Esophagus squamous epithelium (tissue), 5 donors: Measurements from ENCODE around the gene FGF14. TPM values are rescaled to one million over a fixed set of nuclear protein-coding genes. Genes with fewer than 3 reads are reported as not detected.

Source experiments
- DNase-seq: peaks from one replicate; lab custom pipeline; 2025; lab: John Stamatoyannopoulos, UW
- H3K27ac ChIP-seq, 4 donors: fragments of 200-600 bp; sonication (generic); one replicate each; pipeline ENCODE4 v1.5.1; 2016 to 2019; ENCODE audit warnings: mild to moderate bottlenecking in 1 of 4
- H3K27me3 ChIP-seq, 4 donors: fragments of 200-600 bp; sonication (generic); 1 replicate in 3 of 4; 2 replicates in 1 of 4; pipeline versions ENCODE4 v1.5.1 to v1.6.0; 2017 to 2021; ENCODE audit warnings: antibody characterized with exemption in 1 of 4
- H3K36me3 ChIP-seq, 3 donors: fragments of 200-600 bp; sonication (generic); one replicate each; pipeline ENCODE4 v1.5.1; 2016 to 2019
- H3K4me1 ChIP-seq, 3 donors: fragments of 200-600 bp; sonication (generic); one replicate each; pipeline ENCODE4 v1.5.1; 2017 to 2019
- H3K4me3 ChIP-seq, 4 donors: fragments of 200-600 bp; sonication (generic); 1 replicate in 3 of 4; 2 replicates in 1 of 4; pipeline ENCODE4 v1.5.1; 2016 to 2019; ENCODE audit warnings: mild to moderate bottlenecking in 2 of 4, moderate library complexity in 1 of 4
- H3K9me3 ChIP-seq, 3 donors: fragments of 200-600 bp; sonication (generic); one replicate each; pipeline ENCODE4 v1.5.1; 2016 to 2019
- POLR2A ChIP-seq, 4 donors: fragments of 450-650 bp; IDR thresholded peaks; one replicate each; pipeline ENCODE4 v1.6.1; 2017; ENCODE audit warnings: antibody characterized with exemption in 4 of 4, mild to moderate bottlenecking in 4 of 4, moderate library complexity in 3 of 4
- WGBS, 2 donors: methylation state at CpG; one replicate each; pipeline ENCODE4 v1.1.5; 2018; 5-methylcytosine and 5-hydroxymethylcytosine counted together
- intact Hi-C: fragments of 100-400 bp; cut with DNase I; formaldehyde crosslinking; loops from one replicate; pipeline ENCODE4 v1.15.0; 2022
- total RNA-seq, 4 donors: library from RNA; depleted of rRNA; stranded (reverse); fragments of >200 nt; gene quantifications; one replicate each; pipeline ENCODE4 v1.1.0, GENCODE V29; 2016
- TF ChIP-seq, protein P1 (sequence below), 6 experiments: fragments of 450-650 bp in 4 of 6; fragments of 200-600 bp in 2 of 6; sonication (generic) in 2 of 6; IDR thresholded peaks; one replicate each; pipeline ENCODE4 v1.5.1; 2016 to 2019; ENCODE audit warnings: antibody characterized with exemption in 6 of 6, mild to moderate bottlenecking in 4 of 6, moderate library complexity in 4 of 6
- donor health status: DM: yes; HTN: yes; CAD: no.

Gene FGF14
- total RNA-seq, 4 donors from 2014 or later, result 0.11 to 4.2 (median 1.0) TPM

DNA sequence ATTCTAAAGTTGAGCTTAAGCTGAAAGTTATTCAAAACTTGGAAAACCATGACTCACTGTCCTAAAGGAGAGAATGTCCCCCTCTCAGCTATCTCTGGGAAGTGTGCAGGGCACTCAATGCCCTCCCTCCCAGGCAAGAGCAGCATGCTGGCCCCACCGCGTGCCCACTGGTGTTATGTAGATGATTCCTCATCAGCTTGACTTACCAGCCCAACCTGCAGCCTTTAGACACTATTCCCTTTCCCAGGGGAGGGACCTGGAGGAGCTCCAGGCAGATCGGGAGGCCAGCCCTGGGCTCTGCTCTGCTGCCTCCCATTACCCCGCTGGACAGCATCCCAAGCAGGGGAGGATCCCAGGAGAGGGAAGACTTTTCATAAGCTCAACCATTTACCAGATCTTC, 124.6 kb downstream of the FGF14 start:
- Histone ChIP-seq H3K4me3 (no peak overlapping the region), H3K9me3 (no peaks in the 10 kb centered on the region), H3K27me3 (no peaks in the 10 kb centered on the region), H3K27ac (peak overlapping the region in 2 of 4 donors; percentile 21 to 79), H3K36me3 (no peaks in the 10 kb centered on the region), H3K4me1 (peaks cover 0 to 13% (median 0%) of the 10 kb centered on the region in 3 donors)
- WGBS, 2 donors, result 49 to 89% methylated on average over 2 to 4 of the region's 4 CpGs
- TF ChIP-seq, protein P1, sequence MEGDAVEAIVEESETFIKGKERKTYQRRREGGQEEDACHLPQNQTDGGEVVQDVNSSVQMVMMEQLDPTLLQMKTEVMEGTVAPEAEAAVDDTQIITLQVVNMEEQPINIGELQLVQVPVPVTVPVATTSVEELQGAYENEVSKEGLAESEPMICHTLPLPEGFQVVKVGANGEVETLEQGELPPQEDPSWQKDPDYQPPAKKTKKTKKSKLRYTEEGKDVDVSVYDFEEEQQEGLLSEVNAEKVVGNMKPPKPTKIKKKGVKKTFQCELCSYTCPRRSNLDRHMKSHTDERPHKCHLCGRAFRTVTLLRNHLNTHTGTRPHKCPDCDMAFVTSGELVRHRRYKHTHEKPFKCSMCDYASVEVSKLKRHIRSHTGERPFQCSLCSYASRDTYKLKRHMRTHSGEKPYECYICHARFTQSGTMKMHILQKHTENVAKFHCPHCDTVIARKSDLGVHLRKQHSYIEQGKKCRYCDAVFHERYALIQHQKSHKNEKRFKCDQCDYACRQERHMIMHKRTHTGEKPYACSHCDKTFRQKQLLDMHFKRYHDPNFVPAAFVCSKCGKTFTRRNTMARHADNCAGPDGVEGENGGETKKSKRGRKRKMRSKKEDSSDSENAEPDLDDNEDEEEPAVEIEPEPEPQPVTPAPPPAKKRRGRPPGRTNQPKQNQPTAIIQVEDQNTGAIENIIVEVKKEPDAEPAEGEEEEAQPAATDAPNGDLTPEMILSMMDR (IDR thresholded peaks at IDR 0.05), result no peak
- no peak for TF ChIP-seq POLR2A (IDR thresholded peaks at IDR 0.05)
- intact Hi-C loops, result no loop called here
- no peak for DNase-seq

DNA sequence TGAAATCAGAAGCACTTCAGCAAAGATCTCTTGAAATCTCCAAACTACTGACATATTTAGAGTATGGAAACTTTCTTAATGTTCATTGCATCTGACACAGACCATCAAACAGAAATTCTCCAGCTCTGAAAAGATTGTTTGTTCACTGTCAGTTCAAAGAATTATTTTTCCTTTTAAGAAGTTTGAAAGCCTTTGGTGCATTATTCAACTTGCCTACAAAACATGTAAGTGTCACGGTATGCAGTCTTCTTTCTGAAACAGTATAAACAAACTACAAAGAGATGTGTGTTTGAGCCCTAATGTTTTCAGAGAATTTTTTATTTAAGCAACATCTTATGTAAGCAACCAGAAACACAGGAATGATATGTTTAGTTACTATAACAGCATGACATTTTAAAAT, 125.4 kb downstream of the FGF14 start:
- Histone ChIP-seq H3K36me3 (no peaks in the 10 kb centered on the region), H3K4me1 (peaks cover 0 to 13% (median 0%) of the 10 kb centered on the region in 3 donors), H3K27me3 (no peaks in the 10 kb centered on the region), H3K4me3 (no peak overlapping the region), H3K27ac (peak overlapping the region in 1 of 4 donors; percentile 25), H3K9me3 (no peaks in the 10 kb centered on the region)
- TF ChIP-seq, protein P1 (IDR thresholded peaks at IDR 0.05), result no peak
- no peak for TF ChIP-seq POLR2A (IDR thresholded peaks at IDR 0.05)
- WGBS, 2 donors, result 30 to 33% methylated on average over 1 of the region's 1 CpG
- intact Hi-C loops, result no loop called here
- DNase-seq, result no peak

DNA sequence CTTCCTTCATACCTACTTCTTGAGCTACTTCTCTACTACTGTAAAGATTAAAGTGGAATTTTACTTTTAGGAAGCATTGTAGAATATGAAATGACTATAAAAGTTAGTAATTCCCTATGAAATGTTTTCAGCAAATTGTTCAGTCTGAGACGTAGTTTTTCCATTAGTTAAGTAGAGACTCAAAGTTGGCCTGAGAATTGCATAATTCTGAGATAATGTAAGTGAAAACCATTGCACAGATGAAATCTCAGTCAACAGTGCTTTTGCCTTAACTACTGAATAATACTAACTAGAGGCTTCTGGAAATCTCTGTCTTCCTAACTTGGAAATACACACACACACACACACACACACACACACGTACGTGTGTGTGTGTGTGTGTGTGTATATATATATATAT, 125.9 kb downstream of the FGF14 start:
- 50 to 52% methylated on average over 3 of the region's 3 CpGs for WGBS, 2 donors
- TF ChIP-seq POLR2A (IDR thresholded peaks at IDR 0.05), result no peak
- TF ChIP-seq, protein P1 (IDR thresholded peaks at IDR 0.05), result no peak
- Histone ChIP-seq H3K4me3 (no peak overlapping the region), H3K4me1 (peaks cover 0 to 13% (median 0%) of the 10 kb centered on the region in 3 donors), H3K27me3 (no peaks in the 10 kb centered on the region), H3K9me3 (no peaks in the 10 kb centered on the region), H3K27ac (no peak overlapping the region), H3K36me3 (no peaks in the 10 kb centered on the region)
- no peak for DNase-seq
- intact Hi-C loops, result no loop called here

DNA sequence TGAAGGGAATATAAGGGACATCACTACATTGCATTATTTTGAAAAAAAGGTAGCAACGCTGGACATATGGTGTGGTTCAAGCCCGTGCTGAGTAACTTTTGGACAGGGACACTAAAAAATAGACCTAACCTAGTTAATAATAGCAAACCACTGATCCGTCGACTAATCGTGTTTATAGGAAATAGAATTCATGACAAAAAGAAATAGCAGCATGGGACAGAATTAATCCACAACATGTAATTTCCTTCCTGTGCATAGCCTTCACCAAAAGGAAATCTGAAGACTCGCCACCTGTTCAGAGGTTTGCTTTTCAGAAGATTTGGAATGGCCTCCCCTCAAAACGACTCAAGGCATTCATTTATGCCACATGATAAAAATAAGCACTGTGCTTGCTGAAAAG, 128.7 kb downstream of the FGF14 start:
- intact Hi-C loops, result no loop called here
- Histone ChIP-seq H3K27ac (peak overlapping the region in 1 of 4 donors; percentile 21), H3K4me1 (peaks cover 0 to 13% (median 0%) of the 10 kb centered on the region in 3 donors), H3K27me3 (no peaks in the 10 kb centered on the region), H3K36me3 (no peaks in the 10 kb centered on the region), H3K4me3 (no peak overlapping the region), H3K9me3 (no peaks in the 10 kb centered on the region)
- DNase-seq, result no peak
- TF ChIP-seq, protein P1 (IDR thresholded peaks at IDR 0.05), result no peak
- TF ChIP-seq POLR2A (IDR thresholded peaks at IDR 0.05), result no peak
- 62 to 79% methylated on average over 7 of the region's 7 CpGs for WGBS, 2 donors

DNA sequence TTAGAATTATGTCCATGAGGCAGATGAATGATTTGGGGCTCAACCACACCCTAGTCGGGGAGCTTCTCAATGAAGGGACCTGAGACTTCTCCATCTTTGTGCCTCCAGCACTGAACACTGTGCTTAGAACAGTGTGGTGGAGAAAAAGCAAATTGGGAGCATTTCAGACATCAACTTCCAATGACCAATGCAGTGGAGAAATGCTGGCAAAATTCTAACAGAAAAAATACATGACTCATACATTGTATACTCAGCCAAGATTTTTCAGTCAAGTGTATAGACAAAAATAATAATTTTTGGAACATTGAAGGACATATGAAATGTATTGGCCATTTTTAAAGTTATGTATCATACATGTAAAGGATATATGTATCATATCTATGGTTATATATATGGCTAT, 134.7 kb downstream of the FGF14 start:
- Histone ChIP-seq H3K4me1 (no peaks in the 10 kb centered on the region), H3K27me3 (no peaks in the 10 kb centered on the region), H3K4me3 (no peak overlapping the region), H3K9me3 (no peaks in the 10 kb centered on the region), H3K36me3 (no peaks in the 10 kb centered on the region), H3K27ac (no peak overlapping the region)
- 73 to 88% methylated on average over 1 of the region's 1 CpG for WGBS, 2 donors
- DNase-seq, result no peak
- TF ChIP-seq, protein P1 (IDR thresholded peaks at IDR 0.05), result no peak
- no peak for TF ChIP-seq POLR2A (IDR thresholded peaks at IDR 0.05)
- intact Hi-C loops, result no loop called here
